H1 (cell line): ENCODE data around the gene BRMS1. TPM values are rescaled to one million over a fixed set of nuclear protein-coding genes. Genes with fewer than 3 reads are reported as not detected.

ENCODE experiments used
- BCL11A ChIP-seq, 2 experiments: IDR thresholded peaks; one replicate each; pipeline ENCODE4 v1.6.1; 2011; ENCODE audit warnings: low read depth in 2 of 2, low read length in 2 of 2, mild to moderate bottlenecking in 2 of 2
- CHD7 ChIP-seq: fragments of 300-600 bp; sonication (generic); IDR thresholded peaks from 2 replicates; pipeline ENCODE4 v1.7.1; 2012; ENCODE audit warnings: low read length, moderate library complexity, mild to moderate bottlenecking, inconsistent platforms; ENCODE audit not compliant: insufficient replicate concordance
- E2F6 ChIP-seq: IDR thresholded peaks from 2 replicates; pipeline ENCODE4 v1.6.1; 2012; ENCODE audit warnings: inconsistent platforms
- GTF2F1 ChIP-seq: IDR thresholded peaks from 2 replicates; pipeline ENCODE4 v1.6.1; 2012; ENCODE audit warnings: low read depth, low read length, improper control_type of control experiment, borderline replicate concordance
- RBBP5 ChIP-seq: IDR thresholded peaks from 2 replicates; pipeline ENCODE4 v1.7.1; 2012; ENCODE audit warnings: low read depth, mild to moderate bottlenecking, inconsistent platforms, low read length, moderate library complexity, borderline replicate concordance
- SIX5 ChIP-seq: IDR thresholded peaks from 2 replicates; pipeline ENCODE4 v1.6.1; 2011; ENCODE audit warnings: mild to moderate bottlenecking, low read depth, low read length
- polyA plus RNA-seq, 7 experiments: library from polyadenylated mRNA; depleted of rRNA in 3 of 7; stranded (reverse) in 5 of 7; unstranded in 2 of 7; fragments of >200 nt in 5 of 7; fragments of 200-250 nt in 2 of 7; gene quantifications; 1 replicate in 5 of 7; 2 replicates in 1 of 7; 4 replicates in 1 of 7; pipeline versions ENCODE4 v1.2.1 to v1.2.3, GENCODE V29; 2011 to 2013; ENCODE audit warnings: missing spikeins in 2 of 7, mixed read lengths in 2 of 7
- total RNA-seq: library from RNA; stranded (reverse); fragmentation: NEBNext Ultra II Directional; extraction: Animal tissue kit (Norgen Biotek cat#: 25700); gene quantifications from 2 replicates; pipeline ENCODE4 v1.2.1, GENCODE V29; 2021

BRMS1 gene
- total and polyA plus RNA-seq, 2 of the 8 experiments (the other 6 are each of a cell fraction or from before 2014, with no cell fraction given) = 39.2 to 46.1 TPM

GRCh38 chr11:66293352-66293751 is 51.6 kb downstream of the BRMS1 start (continued):
- TF ChIP-seq CHD7 (no peak), RBBP5 (no peak), BCL11A (IDR thresholded peaks at IDR 0.05; ENCODE audit: low read depth in 2 of 2, low read length in 2 of 2) (no peak), GTF2F1 (no peak), E2F6 (no peak), SIX5 (no peak)
